K562 (cell line): ENCODE data around the gene GHRL.

Experiments used
- BCLAF1 ChIP-seq, 2 experiments: fragments of 450-650 bp in 1 of 2; IDR thresholded peaks; 2 replicates each; pipeline ENCODE4 v1.6.1; 2011 to 2017; ENCODE audit warnings: low read depth in 2 of 2, antibody characterized with exemption in 1 of 2, borderline replicate concordance in 1 of 2, low read length in 1 of 2, mild to moderate bottlenecking in 1 of 2, mixed read lengths in 1 of 2; ENCODE audit not compliant: control insufficient read depth in 1 of 2
- CBX1 ChIP-seq: sonication (generic); IDR thresholded peaks from 2 replicates; pipeline ENCODE4 v1.6.1; 2016; ENCODE audit warnings: antibody characterized with exemption, low read depth, mild to moderate bottlenecking
- CTCF ChIP-seq, 3 experiments: IDR thresholded peaks in 2 of 3; conservative IDR thresholded peaks in 1 of 3; 2 replicates each; pipeline ENCODE4 v1.5.1; 2011 to 2012; ENCODE audit warnings: low read length in 3 of 3, mild to moderate bottlenecking in 3 of 3, control low read depth in 2 of 3, improper control_type of control experiment in 1 of 3, inconsistent platforms in 1 of 3, low read depth in 1 of 3, mixed read lengths in 1 of 3, moderate library complexity in 1 of 3; ENCODE audit not compliant: insufficient read depth in 2 of 3
- DIDO1 ChIP-seq: fragments of 450-650 bp; IDR thresholded peaks from 2 replicates; pipeline ENCODE4 v1.6.1; 2016; ENCODE audit warnings: low read depth, missing biosample characterization, missing genetic modification characterization
- EZH2 ChIP-seq: IDR thresholded peaks from 2 replicates; pipeline ENCODE4 v1.6.1; 2012; ENCODE audit warnings: low read depth, mild to moderate bottlenecking, inconsistent platforms, low read length, borderline replicate concordance
- PHF20 ChIP-seq: fragments of 450-650 bp; IDR thresholded peaks from 2 replicates; pipeline ENCODE4 v1.6.1; 2018; ENCODE audit not compliant: partially characterized antibody
- POLR2A ChIP-seq: fragments of 450-650 bp; conservative IDR thresholded peaks from 2 replicates; pipeline ENCODE4 v1.6.1; 2016
- POLR2AphosphoS5 ChIP-seq: IDR thresholded peaks from 2 replicates; pipeline ENCODE4 v1.6.1; 2011; ENCODE audit warnings: mild to moderate bottlenecking, low read depth, low read length, moderate library complexity; ENCODE audit not compliant: control insufficient read depth, insufficient read depth
- POLR2G ChIP-seq: fragments of 200-400 bp; formaldehyde crosslinking; IDR thresholded peaks from 2 replicates; pipeline ENCODE4 v1.6.1; 2017; ENCODE audit warnings: low read depth, mild to moderate bottlenecking, antibody characterized with exemption, low read length, moderate library complexity
- SFPQ ChIP-seq: fragments of 200-400 bp; formaldehyde crosslinking; IDR thresholded peaks from 2 replicates; pipeline ENCODE4 v1.6.1; 2017; ENCODE audit warnings: mild to moderate bottlenecking, low read depth, low read length, moderate library complexity
- SMC3 ChIP-seq: conservative IDR thresholded peaks from 2 replicates; pipeline ENCODE4 v1.6.1; 2011; ENCODE audit warnings: low read depth, low read length, improper control_type of control experiment; ENCODE audit not compliant: insufficient read depth
- ZC3H11A ChIP-seq: IDR thresholded peaks from 2 replicates; pipeline ENCODE4 v1.6.1; 2012; ENCODE audit warnings: low read depth, low read length, improper control_type of control experiment
- ZNF263 ChIP-seq: sonication (generic); formaldehyde crosslinking; IDR thresholded peaks from 2 replicates; pipeline ENCODE4 v1.8.0; 2022; ENCODE audit warnings: mild to moderate bottlenecking, missing genetic modification reagents, borderline replicate concordance

DNA sequence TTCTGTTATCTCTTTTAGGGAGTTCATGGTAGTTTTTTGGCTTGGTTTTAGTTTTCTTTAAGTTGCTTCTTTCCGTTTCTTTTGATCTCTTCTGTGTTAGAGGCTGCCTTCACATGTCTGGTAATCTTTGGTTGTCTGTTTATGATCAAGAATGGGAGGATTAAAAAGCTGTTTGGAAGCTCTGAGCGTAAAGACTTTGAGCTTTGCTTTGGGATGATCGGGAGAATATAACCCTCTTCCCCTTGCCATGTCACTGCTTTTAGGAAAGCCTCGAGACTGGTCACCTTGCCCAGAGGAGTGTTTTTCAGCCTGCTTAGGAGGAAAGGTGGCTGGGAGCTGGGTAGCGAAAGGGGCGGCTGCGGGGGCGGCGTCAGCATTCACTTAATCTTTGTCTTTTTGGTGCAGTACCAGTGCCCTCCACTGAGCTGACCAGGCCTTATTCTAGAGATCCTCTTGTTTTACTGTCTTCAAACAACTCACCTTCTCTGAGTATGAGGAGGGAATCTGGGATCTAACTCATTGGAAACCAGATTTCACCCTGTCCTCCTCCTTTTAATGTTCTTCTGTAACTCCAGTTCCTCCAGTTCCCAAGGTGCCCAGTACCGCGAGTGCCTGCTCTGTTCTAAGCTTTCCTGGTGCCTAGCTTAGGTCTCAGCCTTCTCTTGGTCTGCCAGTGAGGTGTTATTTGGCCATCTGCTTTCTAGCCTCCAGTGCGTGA lies 28.9 kb downstream of the GHRL start:
- TF ChIP-seq BCLAF1 (IDR thresholded peaks at IDR 0.05; ENCODE audit: borderline replicate concordance in 1 of 2, control insufficient read depth in 1 of 2, low read depth in 2 of 2, low read length in 1 of 2) (no peak), EZH2 (no peak), POLR2G (no peak), POLR2A (no peak), SFPQ (no peak), ZC3H11A (no peak), CTCF (IDR thresholded peaks at IDR 0.05 in 2 of 3, conservative IDR thresholded peaks at IDR 0.05 in 1 of 3; ENCODE audit: insufficient read depth in 2 of 3, low read depth in 1 of 3, low read length in 3 of 3) (peak; percentile 53 to 79 (median 65)), DIDO1 (tag) (no peak), POLR2AphosphoS5 (no peak), SMC3 (no peak), ZNF263 (no peak), CBX1 (no peak), PHF20 (no peak)
